NB4 (cell line): ENCODE results near the gene OR52W1.

Source experiments
- CTCF ChIP-seq: IDR thresholded peaks from one replicate; pipeline ENCODE4 v1.5.1; 2012; ENCODE audit warnings: low read depth, low read length
- MYC ChIP-seq: IDR thresholded peaks from 2 replicates; pipeline ENCODE4 v1.6.1; 2011; ENCODE audit warnings: low read depth, low read length
- POLR2A ChIP-seq: IDR thresholded peaks from 2 replicates; pipeline ENCODE4 v1.6.1; 2011; ENCODE audit warnings: mild to moderate bottlenecking; ENCODE audit not compliant: insufficient read length; ENCODE audit errors: extremely low read depth
- TF ChIP-seq, protein P1 (sequence below): IDR thresholded peaks from 2 replicates; pipeline ENCODE4 v1.6.1; 2011; ENCODE audit warnings: low read depth, low read length

DNA sequence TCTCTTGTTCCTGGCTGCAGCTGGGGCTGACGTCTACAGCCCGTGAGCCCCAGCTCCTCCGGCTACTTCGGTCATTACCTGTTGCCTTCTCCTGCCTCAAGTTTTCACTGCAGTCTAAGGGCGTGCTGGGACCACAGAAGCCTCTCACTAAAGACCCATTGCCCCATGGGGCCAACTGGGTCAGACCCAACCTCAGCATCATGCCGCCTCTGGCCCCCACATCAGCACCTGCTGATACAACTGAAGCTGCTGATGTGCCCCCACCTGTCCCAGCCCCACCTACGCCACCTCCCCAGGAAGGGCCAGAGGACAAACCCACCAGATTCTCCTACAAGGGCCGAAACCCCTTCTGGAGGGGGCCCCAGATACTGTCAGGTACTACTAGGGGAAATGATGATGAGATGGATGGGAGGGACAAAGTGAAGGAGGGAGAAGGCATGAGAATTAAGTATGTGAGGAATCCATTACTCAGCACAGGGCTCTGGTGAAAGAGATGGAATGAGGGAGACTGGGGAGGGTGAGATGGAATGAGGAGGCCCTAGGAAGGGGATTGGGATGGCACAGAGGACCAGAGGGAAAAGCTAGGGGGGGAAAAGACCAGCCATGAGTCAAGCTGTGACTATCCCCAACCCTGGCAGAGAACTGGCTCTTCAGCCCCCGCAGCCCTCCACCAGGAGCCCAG is 11.4 kb downstream of the OR52W1 start:
- TF ChIP-seq POLR2A (no peak), CTCF (no peak), MYC (no peak)
- TF ChIP-seq, protein P1, sequence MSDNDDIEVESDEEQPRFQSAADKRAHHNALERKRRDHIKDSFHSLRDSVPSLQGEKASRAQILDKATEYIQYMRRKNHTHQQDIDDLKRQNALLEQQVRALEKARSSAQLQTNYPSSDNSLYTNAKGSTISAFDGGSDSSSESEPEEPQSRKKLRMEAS = no peak
